SK-N-MC (cell line): ENCODE measurements around the gene PTAR1.

ENCODE experiments used
- DNase-seq: peaks from one replicate; pipeline ENCODE4 v3.0.0-alpha.2; 2011; ENCODE audit warnings: low read depth, low spot score
- H3K27ac ChIP-seq: fragments of 200-600 bp; sonication (generic); 2 replicates; pipeline ENCODE4 v1.5.1; 2016; ENCODE audit warnings: mixed run types
- H3K36me3 ChIP-seq: fragments of 200-600 bp; sonication (generic); 2 replicates; pipeline ENCODE4 v1.6.1; 2017; ENCODE audit warnings: antibody characterized with exemption, low read length, mixed read lengths; ENCODE audit not compliant: insufficient read depth
- H3K4me3 ChIP-seq: fragments of 200-600 bp; sonication (generic); 2 replicates; pipeline ENCODE4 v1.5.1; 2016
- H3K9ac ChIP-seq: fragments of 200-600 bp; sonication (generic); 2 replicates; pipeline ENCODE4 v1.8.0; 2017; ENCODE audit warnings: mixed run types, mixed read lengths; ENCODE audit not compliant: insufficient read length
- H3K9me3 ChIP-seq: fragments of 200-600 bp; sonication (generic); 2 replicates; pipeline ENCODE4 v1.6.1; 2017; ENCODE audit warnings: low read depth, mild to moderate bottlenecking, antibody characterized with exemption, low read length, moderate library complexity, mixed read lengths
- EZH2 ChIP-seq: fragments of 200-600 bp; sonication (generic); IDR thresholded peaks from one replicate; pipeline ENCODE4 v1.6.1; 2017; ENCODE audit warnings: antibody characterized with exemption
- FOXP2 ChIP-seq: optimal IDR thresholded peaks from 2 replicates; pipeline ENCODE3; 2011; ENCODE audit warnings: mild to moderate bottlenecking, moderate library complexity; ENCODE audit not compliant: insufficient read depth; ENCODE audit errors: extremely low read length, control extremely low read depth
- POLR2AphosphoS5 ChIP-seq: IDR thresholded peaks from 2 replicates; pipeline ENCODE4 v1.6.1; 2012; ENCODE audit warnings: mild to moderate bottlenecking, low read depth, low read length, borderline replicate concordance

PTAR1 gene

DNA sequence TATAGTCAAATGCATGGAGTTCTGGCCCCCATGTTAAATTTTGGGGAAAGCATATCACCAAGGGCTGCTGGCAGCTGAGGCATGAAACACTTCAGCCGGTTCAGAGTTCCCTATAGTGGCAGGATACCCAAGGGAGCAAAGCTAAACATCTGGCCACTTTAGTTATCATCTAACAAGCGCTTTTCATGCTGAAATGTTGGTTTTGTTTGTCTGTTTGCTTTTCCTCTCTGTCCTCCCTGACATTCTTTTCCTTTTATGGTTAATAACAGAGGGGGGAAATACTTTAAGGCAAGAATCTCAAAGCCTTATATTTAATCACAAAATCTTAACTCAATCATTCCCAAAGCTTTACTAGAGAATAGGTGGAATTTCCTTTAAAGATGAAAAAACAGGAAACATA, 99.5 kb downstream of the PTAR1 start:
- Histone ChIP-seq H3K36me3 (no peaks in the 10 kb centered on the region), H3K9ac (no peak overlapping the region), H3K4me3 (no peak overlapping the region), H3K27ac (no peak overlapping the region), H3K9me3 (no peaks in the 10 kb centered on the region)
- no peak for TF ChIP-seq POLR2AphosphoS5
- no peak for TF ChIP-seq EZH2
- no peak for TF ChIP-seq FOXP2
- DNase-seq, result no peak
